ENCODE measurements around the gene TNP1.
A peak's percentile ranks its signal among the peaks of the same experiment; 100 is the strongest.

- TF ChIP-seq CTCF (IDR thresholded peaks at IDR 0.05 in 4 of 5, conservative IDR thresholded peaks at IDR 0.05 in 1 of 5) (no peak), POLR2A (IDR thresholded peaks at IDR 0.05) (peak; percentile 20 to 34)
These were observed 29.2 kb upstream of the TNP1 start for GRCh38 chr2:216888887-216889622.
